HEK293T (cell line): ENCODE results near the gene RGS10.

ENCODE experiments used
- CTCF ChIA-PET: fragments of 350-600 bp; formaldehyde crosslinking; extraction: SDS; loops from one replicate; lab custom pipeline; 2021; ENCODE audit warnings: antibody characterized with exemption, inconsistent platforms; lab: Yijun Ruan, JAX
- POLR2A ChIA-PET: fragments of 350-600 bp; formaldehyde crosslinking; extraction: SDS; loops from one replicate; lab custom pipeline; 2020; ENCODE audit warnings: antibody characterized with exemption, inconsistent platforms; lab: Yijun Ruan, JAX
- DNase-seq: peaks from one replicate; pipeline ENCODE4 v3.0.0; 2012; ENCODE audit warnings: mixed read lengths; ENCODE audit errors: extremely low spot score
- ARNT ChIP-seq: fragments of 450-650 bp; IDR thresholded peaks from 2 replicates; pipeline ENCODE4 v1.6.1; 2017; ENCODE audit warnings: mild to moderate bottlenecking
- BHLHE40 ChIP-seq: fragments of 450-650 bp; IDR thresholded peaks from 2 replicates; pipeline ENCODE4 v1.6.1; 2016; ENCODE audit warnings: mild to moderate bottlenecking, moderate library complexity, borderline replicate concordance
- CTBP1 ChIP-seq: fragments of 450-650 bp; IDR thresholded peaks from 2 replicates; pipeline ENCODE4 v1.6.1; 2016; ENCODE audit warnings: borderline replicate concordance
- ELF4 ChIP-seq: fragments of 450-650 bp; IDR thresholded peaks from 2 replicates; pipeline ENCODE4 v1.6.1; 2017; ENCODE audit warnings: antibody characterized with exemption
- FOXA1 ChIP-seq: fragments of 450-650 bp; IDR thresholded peaks from 2 replicates; pipeline ENCODE4 v1.6.1; 2016; ENCODE audit warnings: mild to moderate bottlenecking
- FOXK2 ChIP-seq: fragments of 450-650 bp; IDR thresholded peaks from 2 replicates; pipeline ENCODE4 v1.6.1; 2016; ENCODE audit warnings: mild to moderate bottlenecking
- FOXM1 ChIP-seq: fragments of 450-650 bp; IDR thresholded peaks from 2 replicates; pipeline ENCODE4 v1.6.1; 2017; ENCODE audit warnings: mild to moderate bottlenecking, borderline replicate concordance
- HDGF ChIP-seq: fragments of 450-650 bp; IDR thresholded peaks from 2 replicates; pipeline ENCODE4 v1.6.1; 2017; ENCODE audit warnings: antibody characterized with exemption, borderline replicate concordance
- L3MBTL2 ChIP-seq: fragments of 450-650 bp; conservative IDR thresholded peaks from 2 replicates; pipeline ENCODE4 v1.6.1; 2016; ENCODE audit warnings: mild to moderate bottlenecking
- LEF1 ChIP-seq: fragments of 450-650 bp; IDR thresholded peaks from 2 replicates; pipeline ENCODE4 v1.6.1; 2017; ENCODE audit warnings: mild to moderate bottlenecking, borderline replicate concordance
- NFRKB ChIP-seq: fragments of 450-650 bp; IDR thresholded peaks from 2 replicates; pipeline ENCODE4 v1.6.1; 2016; ENCODE audit warnings: mild to moderate bottlenecking, moderate library complexity
- PKNOX1 ChIP-seq: fragments of 450-650 bp; IDR thresholded peaks from 2 replicates; pipeline ENCODE4 v1.6.1; 2016
- SP1 ChIP-seq: fragments of 450-650 bp; IDR thresholded peaks from 2 replicates; pipeline ENCODE4 v1.6.1; 2017
- SUZ12 ChIP-seq: fragments of 450-650 bp; IDR thresholded peaks from 2 replicates; pipeline ENCODE4 v1.6.1; 2016; ENCODE audit warnings: mild to moderate bottlenecking
- TARDBP ChIP-seq: fragments of 450-650 bp; IDR thresholded peaks from 2 replicates; pipeline ENCODE4 v1.6.1; 2016
- ZNF384 ChIP-seq: fragments of 450-650 bp; IDR thresholded peaks from 2 replicates; pipeline ENCODE4 v1.6.1; 2016

RGS10 gene

GRCh38 chr10:119521443-119522204, 20.9 kb downstream of the RGS10 start:
- POLR2A ChIA-PET, result no interaction called here
- CTCF ChIA-PET, result no interaction called here
- DNase-seq, result no peak
- TF ChIP-seq ARNT, result no peak
- TF ChIP-seq CTBP1, result no peak
- TF ChIP-seq PKNOX1, result no peak
- no peak for TF ChIP-seq FOXA1
- TF ChIP-seq FOXM1, result no peak
- no peak for TF ChIP-seq SP1
- no peak for TF ChIP-seq LEF1
- no peak for TF ChIP-seq SUZ12
- no peak for TF ChIP-seq BHLHE40
- no peak for TF ChIP-seq L3MBTL2
- no peak for TF ChIP-seq HDGF
- no peak for TF ChIP-seq ELF4
- TF ChIP-seq NFRKB, result no peak
- no peak for TF ChIP-seq FOXK2

GRCh38 chr10:119520283-119520682, 22.2 kb downstream of the RGS10 start:
- DNase-seq, result no peak
- TF ChIP-seq ARNT, result no peak
- no peak for TF ChIP-seq ELF4
- TF ChIP-seq FOXM1, result no peak
- TF ChIP-seq BHLHE40, result no peak
- TF ChIP-seq PKNOX1, result no peak
- no peak for TF ChIP-seq LEF1
- TF ChIP-seq HDGF, result no peak
- no peak for TF ChIP-seq TARDBP
- TF ChIP-seq FOXK2, result no peak
- no peak for TF ChIP-seq SP1
- TF ChIP-seq L3MBTL2, result no peak
- no peak for TF ChIP-seq ZNF384
- TF ChIP-seq CTBP1, result no peak
- TF ChIP-seq FOXA1, result no peak
- no peak for TF ChIP-seq NFRKB
- TF ChIP-seq SUZ12, result no peak
- CTCF ChIA-PET, result no interaction called here
- POLR2A ChIA-PET, result interaction anchor here (3.1 kb wide), 1 partner anchor 23 kb away, joined by 14 read pairs; the partner anchor contains the start of gene RGS10

GRCh38 chr10:119518936-119519335, 23.6 kb downstream of the RGS10 start:
- ChIA-PET CTCF (interaction anchor here (0.6 kb wide), 1 partner anchor 134 kb away, joined by 3 read pairs; no protein-coding TSS in a partner anchor), POLR2A (interaction anchor here (3.1 kb wide), 1 partner anchor 24 kb away, joined by 14 read pairs; the partner anchor contains the start of gene RGS10)
- no peak for DNase-seq
- TF ChIP-seq TARDBP (no peak), ARNT (no peak), PKNOX1 (no peak), HDGF (no peak)

DNA sequence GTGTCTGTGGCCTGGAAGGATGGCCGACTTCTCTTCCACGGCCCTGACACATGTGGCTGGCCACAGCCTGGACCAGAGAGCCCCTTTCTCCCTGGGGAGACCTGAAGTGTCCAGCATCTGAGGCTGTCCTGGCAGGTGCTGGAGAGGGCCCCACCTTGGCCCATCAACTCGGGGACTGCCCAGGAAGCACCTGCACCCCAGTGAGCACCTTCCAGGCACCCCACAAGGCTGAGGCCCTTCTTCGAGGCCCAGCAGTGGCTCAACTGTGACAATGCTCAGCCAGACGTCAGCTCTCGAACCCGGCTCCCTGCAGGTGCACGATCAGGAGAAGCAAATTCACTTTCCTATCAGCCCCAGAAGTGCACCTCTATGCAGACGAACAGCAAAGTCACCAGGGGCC, 24.3 kb downstream of the RGS10 start:
- DNase-seq, result no peak
- ChIA-PET CTCF (interaction anchor here (0.8 kb wide), 1 partner anchor 73 kb away, joined by 3 read pairs; no protein-coding TSS in a partner anchor), POLR2A (interaction anchor here (3.1 kb wide), 1 partner anchor 25 kb away, joined by 14 read pairs; the partner anchor contains the start of gene RGS10)
- no peak for TF ChIP-seq TARDBP
- TF ChIP-seq FOXA1, result no peak
- TF ChIP-seq L3MBTL2, result no peak
- TF ChIP-seq ZNF384, result no peak
- TF ChIP-seq SUZ12, result no peak
- TF ChIP-seq ARNT, result no peak
- TF ChIP-seq HDGF, result no peak
- TF ChIP-seq SP1, result no peak
- no peak for TF ChIP-seq NFRKB
- no peak for TF ChIP-seq LEF1
- no peak for TF ChIP-seq PKNOX1
- no peak for TF ChIP-seq ELF4
- TF ChIP-seq BHLHE40, result no peak

GRCh38 chr10:119517235-119518141, 25.0 kb downstream of the RGS10 start:
- ChIA-PET POLR2A (interaction anchor here (3.1 kb wide), 1 partner anchor 25 kb away, joined by 14 read pairs; the partner anchor contains the start of gene RGS10), CTCF (interaction anchor here (0.8 kb wide), 1 partner anchor 72 kb away, joined by 3 read pairs; no protein-coding TSS in a partner anchor)
- DNase-seq, result no peak
- TF ChIP-seq ARNT (no peak), LEF1 (no peak), SUZ12 (no peak), NFRKB (no peak), HDGF (no peak), FOXA1 (no peak), CTBP1 (no peak), SP1 (no peak), PKNOX1 (no peak)
